ENCODE results near the gene TMED1. TPM values are rescaled to one million over a fixed set of nuclear protein-coding genes. Genes with fewer than 3 reads are reported as not detected.

The TMED1 gene
- total and polyA plus RNA-seq, 9 of the 15 experiments (the other 6 are each of a cell fraction or from before 2014, with no cell fraction given), result 0.86 to 30.2 (median 23.5) TPM

- TF ChIP-seq ZBTB11 (CRISPR knock-in tag; IDR thresholded peaks at IDR 0.05), result no peak
These were observed 20.0 kb upstream of the TMED1 start (continued) for GRCh38 chr19:10855879-10856522.

GRCh38 chr19:10854350-10855089 lies 18.5 kb upstream of the TMED1 start:
- no peak overlapping the region for H3K4me3 ChIP-seq
- H3K4me1 ChIP-seq (replicated peaks in 1 of 2; ENCODE audit: control insufficient read depth in 2 of 2, insufficient read depth in 2 of 2, low read length in 2 of 2), result peaks cover 0 to 4% of the 10 kb centered on the region in 2 experiments; a peak in 2 of 5 replicates
- ChIA-PET POLR2A (interaction anchor here (1.0 to 2.1 kb wide), 5 partner anchors 10 to 137 kb away, joined by 3 to 6 read pairs (median 5); no protein-coding TSS in a partner anchor), CTCF (ENCODE audit: low intra/inter-chr PET ratio) (no interaction called here)
- ATAC-seq, result peak; percentile 21; the same call in 1 of the 3 replicates
- H3K4me2 ChIP-seq (ENCODE audit: insufficient read depth, low read length), result no peak overlapping the region
- peak overlapping the region; percentile 63; the same call in 1 of the 2 replicates for H2AFZ ChIP-seq (ENCODE audit: low read depth, low read length)
- peak overlapping the region in 1 of 2 experiments; percentile 14; a peak in 1 of 4 replicates for H3K9ac ChIP-seq (ENCODE audit: insufficient read depth in 1 of 2, low read depth in 2 of 2, low read length in 2 of 2)
- no peaks in the 10 kb centered on the region for H3K9me3 ChIP-seq (replicated peaks; ENCODE audit: control insufficient read depth, insufficient read depth, low read depth, low read length)
- intact Hi-C loops (cut with micrococcal nuclease) (no loop called here), in situ Hi-C loops (cut with MboI) (no loop called here)
- no peak for DNase-seq (ENCODE audit: extremely low read depth in 1 of 4, low spot score in 3 of 4)
- peak; percentile 67 for FAIRE-seq
- 43% methylated on average over 7 of the region's 7 CpGs for WGBS (ENCODE audit: insufficient coverage, low coverage, missing lambda C conversion rate)
- no peaks in the 10 kb centered on the region for H3K9me1 ChIP-seq (ENCODE audit: control insufficient read depth, insufficient read depth, low read length)
- H3K27ac ChIP-seq (ENCODE audit: extremely low read depth, low read depth, low read length), result peak overlapping the region; percentile 36; the same call in 1 of the 3 replicates
- H4K20me1 ChIP-seq (replicated peaks; ENCODE audit: control insufficient read depth, insufficient read depth, low read length), result no peaks in the 10 kb centered on the region
- H3K27me3 ChIP-seq (ENCODE audit: control insufficient read depth in 2 of 2, insufficient read depth in 2 of 2, low read length in 2 of 2), result no peaks in the 10 kb centered on the region
- no TSS peak for BruUV-seq (replicated peaks)
- TF ChIP-seq PKNOX1 (IDR thresholded peaks at IDR 0.05) (no peak), UBTF (IDR thresholded peaks at IDR 0.05; ENCODE audit: borderline replicate concordance in 1 of 2, low read depth in 2 of 2, low read length in 2 of 2) (peak in 1 of 2 experiments; percentile 37; a peak in 1 of 4 replicates)
- no peaks in the 10 kb centered on the region for H3K36me3 ChIP-seq (ENCODE audit: control insufficient read depth, insufficient read depth, low read length)
- H3K79me2 ChIP-seq (ENCODE audit: control insufficient read depth, insufficient read depth, low read length), result no peaks in the 10 kb centered on the region

All from K562 (cell line).